HTR-8/SVneo (cell line): ENCODE results near the gene AHNAK2.

Experiments used
- DNase-seq: peaks from one replicate; pipeline ENCODE4 v3.0.0; 2011; ENCODE audit warnings: low spot score, mixed read lengths; ENCODE audit not compliant: insufficient read length
- FAIRE-seq: peaks from 2 replicates; lab custom pipeline; 2011; peaks lifted over from hg19 to GRCh38; lab: Jason Lieb, UNC

Gene AHNAK2

GRCh38 chr14:105012171-105012985 lies 34.2 kb upstream of the AHNAK2 start:
- no peak for FAIRE-seq
- no peak for DNase-seq

GRCh38 chr14:105011312-105011990 lies 33.3 kb upstream of the AHNAK2 start:
- FAIRE-seq (no peak), DNase-seq (no peak)

GRCh38 chr14:105010891-105011291 lies 32.7 kb upstream of the AHNAK2 start:
- no peak for DNase-seq
- no peak for FAIRE-seq

DNA sequence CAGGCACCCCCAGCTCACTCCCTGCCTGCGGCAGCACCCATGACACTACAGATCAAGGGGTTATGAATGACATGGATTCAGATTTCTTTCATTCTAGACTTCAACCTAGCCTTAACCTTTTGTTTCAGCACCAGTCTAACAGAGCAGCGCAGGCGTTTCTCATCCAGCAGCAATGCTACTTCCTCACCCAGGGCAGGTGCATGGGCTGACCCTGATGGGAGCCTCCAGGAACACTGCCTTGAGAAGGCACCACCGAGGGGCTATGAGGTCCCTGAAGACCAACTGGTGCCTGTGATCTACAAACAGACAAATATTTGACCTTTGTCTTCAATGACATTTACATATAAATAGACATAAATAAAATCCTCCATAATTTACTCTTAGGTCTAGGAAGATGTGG lies 31.9 kb upstream of the AHNAK2 start:
- FAIRE-seq = no peak

DNA sequence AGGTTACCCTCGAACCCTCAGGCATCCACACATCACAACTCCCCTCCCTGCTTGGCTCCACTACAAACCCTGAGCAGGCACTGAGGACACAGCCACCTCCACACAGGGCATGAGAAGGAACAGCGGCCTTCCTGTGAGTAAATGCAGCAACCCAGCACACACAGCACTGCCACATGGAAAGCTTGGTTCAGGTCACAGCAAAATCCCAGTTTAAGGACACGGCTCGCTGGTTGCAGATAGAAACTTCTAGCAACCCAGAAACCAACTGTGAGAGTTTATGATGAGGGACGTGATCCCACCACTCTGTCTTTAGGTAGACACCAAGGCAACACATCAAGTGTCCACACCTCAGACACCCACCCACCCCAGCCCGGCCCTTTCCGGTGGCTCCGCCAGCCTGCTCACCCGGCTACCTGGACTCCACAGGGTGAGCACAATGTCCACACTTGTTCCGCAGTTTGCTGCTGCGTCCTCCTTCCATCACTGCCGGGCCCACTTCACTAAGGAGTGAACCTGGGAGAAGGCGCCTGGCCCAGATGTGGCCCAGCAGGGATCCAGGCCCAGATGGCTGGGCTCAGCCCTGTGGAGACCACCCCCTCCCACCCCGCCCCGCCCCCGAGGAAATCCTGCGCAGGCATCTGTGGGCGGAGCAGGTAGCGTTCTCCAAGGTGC lies 29.6 kb upstream of the AHNAK2 start:
- DNase-seq (no peak), FAIRE-seq (no peak)

More for the DNA sequence above, 31.9 kb upstream of the AHNAK2 start:
- no peak for DNase-seq

DNA sequence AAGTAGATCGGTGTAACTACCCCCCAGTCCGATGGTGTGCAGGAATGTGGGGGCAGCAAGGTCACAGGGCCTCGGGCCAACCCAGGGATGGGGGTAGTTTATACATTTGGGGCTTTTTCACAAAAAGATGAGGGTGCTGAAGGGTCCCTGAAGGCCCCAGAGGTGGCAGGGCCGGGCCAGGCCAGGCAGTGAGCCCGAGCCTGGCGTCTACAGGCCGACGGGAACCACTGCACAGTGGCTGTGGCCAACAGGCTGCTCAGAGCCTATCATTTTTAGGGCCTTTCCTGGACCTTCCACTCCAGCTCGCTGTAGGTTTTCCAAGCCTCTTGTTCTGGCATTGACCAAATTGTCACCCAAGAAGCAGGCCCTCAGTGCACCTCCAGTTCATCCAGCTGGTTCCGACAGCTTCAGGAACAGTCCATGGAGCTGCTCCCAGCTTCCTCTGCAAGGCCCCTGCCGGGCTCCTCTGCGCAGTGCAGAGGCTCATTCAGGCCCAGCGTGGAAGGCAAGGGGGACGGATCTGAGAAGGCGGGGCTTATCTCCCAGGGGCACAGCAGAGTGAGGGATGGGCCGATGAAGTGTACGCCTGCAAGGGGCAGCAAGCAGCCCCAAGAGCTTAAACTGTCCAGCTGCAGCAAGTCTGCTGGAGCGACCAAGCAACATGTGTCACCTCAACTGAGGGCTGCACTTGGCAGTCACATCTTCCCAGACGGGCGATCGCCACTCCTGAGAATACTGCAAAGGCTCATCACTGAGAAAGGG lies 28.8 kb upstream of the AHNAK2 start:
- DNase-seq = no peak
- FAIRE-seq = no peak

GRCh38 chr14:105005929-105006830 lies 28.0 kb upstream of the AHNAK2 start:
- FAIRE-seq = no peak

GRCh38 chr14:105005329-105005928 lies 27.3 kb upstream of the AHNAK2 start:
- no peak for FAIRE-seq
- no peak for DNase-seq

More at GRCh38 chr14:105005929-105006830, 28.0 kb upstream of the AHNAK2 start:
- no peak for DNase-seq

DNA sequence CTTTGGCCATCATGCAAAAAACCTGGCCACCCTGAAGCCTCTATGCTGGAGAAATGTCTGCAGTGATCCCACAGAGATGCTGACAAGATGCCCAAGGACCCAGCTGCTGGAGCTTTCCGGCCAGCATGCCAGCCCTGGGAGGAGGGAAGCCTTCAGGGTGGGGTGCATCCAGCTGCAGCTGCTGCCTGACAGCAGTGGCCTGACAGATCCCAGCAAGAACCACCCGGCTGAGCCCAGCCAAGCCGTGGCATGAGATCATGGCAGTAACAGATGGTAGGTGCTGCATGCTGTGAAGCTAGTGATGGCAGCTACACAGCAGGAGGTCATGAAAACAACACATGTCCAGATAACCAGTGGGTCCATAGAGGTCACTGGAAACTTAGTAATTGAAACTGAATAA lies 21.2 kb upstream of the AHNAK2 start:
- DNase-seq (no peak), FAIRE-seq (no peak)

GRCh38 chr14:104998801-104999200 lies 20.6 kb upstream of the AHNAK2 start:
- FAIRE-seq (no peak), DNase-seq (no peak)

DNA sequence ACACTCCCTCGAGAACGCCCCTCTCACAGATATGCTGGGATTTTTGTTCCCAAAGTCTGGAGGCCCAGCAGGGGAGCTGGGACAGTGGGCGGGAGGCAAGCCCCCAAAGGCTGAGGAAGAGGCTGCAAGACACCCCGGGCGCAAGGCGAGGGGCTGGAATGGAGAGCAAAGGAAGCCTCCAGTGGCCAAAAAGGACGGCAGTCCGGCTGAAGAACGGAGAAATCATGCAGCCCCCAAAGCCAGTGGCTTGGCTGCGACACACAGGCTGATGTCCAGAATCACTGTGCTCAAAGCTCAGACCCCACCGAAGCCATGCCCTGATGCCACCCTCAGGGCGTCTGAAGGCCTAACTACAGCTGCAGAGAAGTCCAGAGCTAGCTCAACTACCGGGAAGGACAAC lies 18.3 kb upstream of the AHNAK2 start:
- DNase-seq (no peak), FAIRE-seq (no peak)

DNA sequence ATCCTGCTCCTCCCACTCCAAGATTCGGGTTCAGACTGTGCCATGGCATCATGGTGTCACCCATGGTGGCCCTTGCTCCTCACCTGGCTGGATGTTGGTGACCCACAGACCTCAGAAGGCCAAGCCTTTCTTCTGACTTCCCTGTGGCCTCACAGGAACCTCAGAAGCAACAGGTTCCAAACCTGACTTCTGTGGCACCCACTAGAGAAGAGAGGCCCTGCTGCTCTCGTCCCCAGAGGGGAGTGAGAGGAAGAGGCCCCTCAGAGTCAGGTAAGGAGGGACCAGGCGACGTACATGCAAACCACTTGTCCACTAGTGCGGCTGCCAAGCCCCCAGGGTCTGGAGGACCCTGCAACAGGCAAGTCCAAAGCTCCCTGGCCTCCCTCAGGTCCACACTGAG lies 17.9 kb upstream of the AHNAK2 start:
- FAIRE-seq (no peak), DNase-seq (no peak)

GRCh38 chr14:104994978-104995377 lies 16.8 kb upstream of the AHNAK2 start:
- FAIRE-seq (peak; percentile 36), DNase-seq (no peak)

DNA sequence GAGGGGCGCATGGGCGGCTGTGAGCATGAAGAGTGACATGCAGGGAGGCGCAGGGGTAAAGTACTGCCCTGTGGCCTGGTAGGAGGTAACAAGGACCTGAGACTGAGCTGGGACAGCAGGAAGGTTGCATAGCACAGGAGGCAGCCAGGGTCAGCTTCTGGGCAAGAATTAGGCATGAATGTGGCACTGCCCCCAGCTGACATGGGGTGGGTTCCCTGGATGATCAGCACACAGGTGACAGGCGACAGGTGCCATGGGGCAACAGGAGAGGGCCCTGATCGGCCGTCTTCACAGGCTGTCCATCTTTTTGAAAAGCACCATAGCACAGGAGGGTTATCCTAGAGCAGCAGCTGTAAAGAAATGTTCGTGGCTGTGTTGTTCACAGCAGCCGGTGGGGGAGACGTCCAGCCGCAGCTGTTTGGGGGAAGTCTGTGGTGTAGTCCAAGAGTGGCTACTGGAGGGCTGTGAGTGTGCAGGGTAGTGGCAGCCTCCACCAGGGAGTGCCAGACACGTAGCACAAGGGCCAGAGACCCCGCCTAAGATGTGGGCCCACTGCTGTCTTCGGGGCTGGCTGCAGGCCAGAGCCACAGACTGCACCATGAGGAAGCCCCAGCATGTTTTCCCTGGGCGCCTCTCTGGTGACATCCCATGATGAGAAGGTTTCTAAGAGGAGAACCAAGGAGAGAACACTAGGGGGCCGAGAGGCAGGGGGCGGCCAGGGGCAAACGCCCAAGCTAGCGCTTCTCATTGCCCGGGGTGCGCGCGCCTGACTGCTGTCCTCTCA lies 15.8 kb upstream of the AHNAK2 start:
- DNase-seq (no peak), FAIRE-seq (no peak)

DNA sequence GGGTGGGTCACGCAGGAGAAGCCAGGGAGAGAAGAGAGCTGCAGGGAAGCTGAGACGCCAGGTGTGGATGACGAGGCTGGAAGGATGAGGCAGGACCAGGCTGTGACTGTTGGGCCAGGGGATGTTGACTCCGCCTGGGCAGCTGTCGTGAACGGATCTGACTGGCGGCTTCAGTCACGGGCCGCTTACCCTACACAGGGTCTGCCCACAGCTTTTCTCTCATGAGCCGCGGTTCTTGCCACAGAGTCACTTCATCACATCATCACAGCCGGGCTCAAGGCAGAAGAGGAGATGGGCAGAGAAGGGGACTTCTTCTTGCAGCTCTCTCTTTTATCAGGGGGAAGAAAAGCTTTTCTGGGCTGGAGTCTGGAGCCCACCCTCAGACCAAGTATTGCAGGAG lies 15.1 kb upstream of the AHNAK2 start:
- no peak for FAIRE-seq
- DNase-seq = no peak

DNA sequence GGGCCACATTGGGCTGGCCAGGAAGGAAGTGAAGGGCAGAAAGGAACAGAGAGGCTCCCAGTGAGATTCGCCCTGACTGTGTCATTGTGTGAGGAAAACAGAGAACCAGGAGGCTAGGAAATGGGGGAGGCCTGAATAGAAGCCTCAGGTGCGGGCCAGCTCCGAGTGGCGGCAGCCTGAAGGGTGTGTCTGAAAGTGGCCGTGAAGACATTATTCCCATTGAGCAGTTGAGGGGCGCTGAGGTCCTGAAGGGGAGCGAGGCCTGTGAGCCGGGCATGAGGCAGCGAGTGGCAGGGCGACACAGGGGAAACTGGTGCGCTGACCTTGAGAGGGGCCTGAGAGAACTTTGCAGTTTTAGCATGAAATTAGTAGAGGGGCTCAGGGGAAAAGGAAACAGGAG lies 14.3 kb upstream of the AHNAK2 start:
- FAIRE-seq (no peak), DNase-seq (no peak)

GRCh38 chr14:104991896-104992230 lies 13.7 kb upstream of the AHNAK2 start:
- FAIRE-seq (peak; percentile 97), DNase-seq (no peak)

DNA sequence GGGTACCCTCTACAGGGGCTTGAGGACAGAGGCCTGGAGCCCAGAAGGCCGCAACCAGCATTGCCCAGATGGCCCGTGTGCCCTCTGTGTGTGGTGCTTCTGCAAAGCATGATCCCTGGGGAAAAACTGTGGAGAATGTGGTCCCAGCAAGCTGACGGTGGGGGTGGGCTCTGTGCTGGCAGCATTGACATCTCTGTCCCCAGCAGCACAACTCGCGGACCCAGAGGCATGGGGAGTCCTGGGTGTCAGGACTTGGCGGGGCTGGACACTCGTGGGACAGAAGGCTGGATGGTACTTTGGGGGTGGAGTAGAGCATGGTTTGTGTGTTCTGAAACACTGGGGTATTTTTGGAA lies 11.8 kb upstream of the AHNAK2 start:
- DNase-seq = no peak
- FAIRE-seq = no peak
